GM12878 (cell line): ENCODE data around the gene CBR3. TPM values are rescaled to one million over a fixed set of nuclear protein-coding genes. Genes with fewer than 3 reads are reported as not detected.

Experiments
- ATAC-seq: fragments of 200-7000 bp; cut with Tn5 transposase; 3 replicates; pipeline ENCODE4 v1.9.1; 2020; ENCODE audit warnings: mild to moderate bottlenecking, moderate library complexity
- BruUV-seq: library from RNA; stranded (reverse); fragments of 400-500 nt; replicated peaks from 2 replicates; lab custom pipeline; 2021; lab: Mats Ljungman, UMichigan
- CTCF ChIA-PET: fragments of 300-600 bp; sonication (Branson Sonifier 250); formaldehyde crosslinking; extraction: SDS; loops from one replicate; lab custom pipeline; 2021; ENCODE audit warnings: inconsistent platforms; lab: Yijun Ruan, JAX
- POLR2A ChIA-PET: fragments of 350-600 bp; formaldehyde crosslinking; extraction: SDS; loops from one replicate; lab custom pipeline; 2021; ENCODE audit warnings: inconsistent platforms; lab: Charles Lee
- RAD21 ChIA-PET: fragments of 300-600 bp; sonication (Branson Sonifier 250); formaldehyde crosslinking; loops from one replicate; lab custom pipeline; 2023; ENCODE audit warnings: antibody characterized with exemption; ENCODE audit not compliant: unreplicated experiment; lab: Charles Lee
- SMC1A ChIA-PET: fragments of 300-600 bp; sonication (Branson Sonifier 250); formaldehyde crosslinking; loops from one replicate; lab custom pipeline; 2023; ENCODE audit not compliant: unreplicated experiment, uncharacterized antibody; lab: Charles Lee
- DNase-seq: peaks from one replicate; pipeline ENCODE4 v3.0.0-alpha.2; 2011; ENCODE audit warnings: low read depth, low spot score
- FAIRE-seq: peaks from 3 replicates; lab custom pipeline; 2011; peaks lifted over from hg19 to GRCh38; lab: Jason Lieb, UNC
- H2AFZ ChIP-seq: 2 replicates; pipeline ENCODE4 v1.6.0; 2011; ENCODE audit warnings: low read depth, low read length, control low read depth; ENCODE audit not compliant: control insufficient read depth
- H3K27ac ChIP-seq: 2 replicates; pipeline ENCODE4 v1.5.1; 2011; ENCODE audit warnings: control low read depth; ENCODE audit not compliant: control insufficient read depth, insufficient read depth
- H3K27me3 ChIP-seq, 2 experiments: replicated peaks in 1 of 2; 2 replicates each; pipeline versions ENCODE4 v1.6.0 to v1.6.1; 2011; ENCODE audit warnings: low read length in 1 of 2; ENCODE audit not compliant: control insufficient read depth in 2 of 2, insufficient read depth in 2 of 2
- H3K36me3 ChIP-seq, 2 experiments: 2 replicates each; pipeline ENCODE4 v1.5.1; 2011; ENCODE audit warnings: low read length in 1 of 2; ENCODE audit not compliant: control insufficient read depth in 2 of 2, insufficient read depth in 2 of 2
- H3K4me1 ChIP-seq: 2 replicates; pipeline ENCODE4 v1.6.1; 2011; ENCODE audit warnings: mild to moderate bottlenecking, low read length, moderate library complexity, mixed read lengths; ENCODE audit not compliant: control insufficient read depth, insufficient read depth
- H3K4me2 ChIP-seq: 2 replicates; pipeline ENCODE4 v1.6.0; 2011; ENCODE audit warnings: control low read depth; ENCODE audit not compliant: control insufficient read depth, insufficient read depth
- H3K4me3 ChIP-seq: fragments of 200-600 bp; sonication (generic); 2 replicates; pipeline ENCODE4 v1.5.1; 2016
- H3K79me2 ChIP-seq: 2 replicates; pipeline ENCODE4 v1.6.0; 2011; ENCODE audit warnings: low read length; ENCODE audit not compliant: control insufficient read depth, insufficient read depth
- H3K9ac ChIP-seq: 2 replicates; pipeline ENCODE4 v1.8.0; 2011; ENCODE audit warnings: low read length, control low read depth, mixed read lengths; ENCODE audit not compliant: control insufficient read depth, insufficient read depth
- H3K9me3 ChIP-seq: replicated peaks from 3 replicates; pipeline ENCODE4 v1.5.1; 2011; ENCODE audit warnings: mild to moderate bottlenecking, low read length; ENCODE audit not compliant: control insufficient read depth, insufficient read depth
- H4K20me1 ChIP-seq: 2 replicates; pipeline ENCODE4 v1.6.0; 2011; ENCODE audit not compliant: control insufficient read depth, insufficient read depth
- ETV6 ChIP-seq, 2 experiments: fragments of 450-650 bp in 1 of 2; IDR thresholded peaks in 1 of 2; conservative IDR thresholded peaks in 1 of 2; 2 replicates each; pipeline ENCODE4 v1.6.1; 2014; ENCODE audit warnings: antibody characterized with exemption in 1 of 2, borderline replicate concordance in 1 of 2, low read depth in 1 of 2, mild to moderate bottlenecking in 1 of 2, moderate library complexity in 1 of 2
- HSF1 ChIP-seq: fragments of 150-350 bp; IDR thresholded peaks from 2 replicates; pipeline ENCODE4 v1.6.1; 2014; ENCODE audit warnings: mild to moderate bottlenecking, low read depth, low read length
- MYB ChIP-seq: fragments of 150-350 bp; IDR thresholded peaks from 2 replicates; pipeline ENCODE4 v1.6.1; 2014; ENCODE audit warnings: mild to moderate bottlenecking, low read depth, low read length, borderline replicate concordance
- NKRF ChIP-seq: fragments of 450-650 bp; conservative IDR thresholded peaks from 2 replicates; pipeline ENCODE4 v1.6.1; 2017; ENCODE audit warnings: mild to moderate bottlenecking, moderate library complexity
- POLR2A ChIP-seq: IDR thresholded peaks from 2 replicates; pipeline ENCODE4 v1.6.1; 2011; ENCODE audit warnings: low read depth, mild to moderate bottlenecking, low read length
- RUNX3 ChIP-seq: IDR thresholded peaks from 2 replicates; pipeline ENCODE4 v1.6.1; 2012; ENCODE audit warnings: low read length, inconsistent platforms
- SIN3A ChIP-seq: IDR thresholded peaks from 2 replicates; pipeline ENCODE4 v1.6.1; 2012; ENCODE audit warnings: low read depth, low read length, improper control_type of control experiment
- SMARCA5 ChIP-seq: fragments of 450-650 bp; IDR thresholded peaks from 2 replicates; pipeline ENCODE4 v1.6.1; 2017; ENCODE audit warnings: mild to moderate bottlenecking
- SP1 ChIP-seq: IDR thresholded peaks from one replicate; pipeline ENCODE4 v1.6.1; 2011; ENCODE audit warnings: low read depth, low read length
- TAF1 ChIP-seq: IDR thresholded peaks from 2 replicates; pipeline ENCODE4 v1.6.1; 2011; ENCODE audit warnings: mild to moderate bottlenecking, low read depth, low read length, borderline replicate concordance
- TCF7 ChIP-seq: IDR thresholded peaks from 2 replicates; pipeline ENCODE4 v1.6.1; 2014; ENCODE audit warnings: antibody characterized with exemption, borderline replicate concordance
- YY1 ChIP-seq: IDR thresholded peaks from 2 replicates; pipeline ENCODE4 v1.6.1; 2011; ENCODE audit warnings: low read depth, mild to moderate bottlenecking, low read length
- ZNF592 ChIP-seq: fragments of 450-650 bp; IDR thresholded peaks from 2 replicates; pipeline ENCODE4 v1.6.1; 2017; ENCODE audit warnings: mild to moderate bottlenecking, moderate library complexity
- WGBS: methylation state at CpG from one replicate; pipeline ENCODE4 v1.1.6; 2016; ENCODE audit warnings: low lambda C conversion rate; ENCODE audit not compliant: insufficient replicate concordance, insufficient coverage; ENCODE audit errors: missing lambda C conversion rate; 5-methylcytosine and 5-hydroxymethylcytosine counted together
- in situ Hi-C: fragments of 300-500 bp; cut with MboI; formaldehyde crosslinking; loops from 9 replicates; pipeline ENCODE4 v1.14.3; 2018; ENCODE audit warnings: mixed read lengths
- intact Hi-C: fragments of 100-400 bp; cut with micrococcal nuclease; formaldehyde crosslinking; loops from one replicate; pipeline ENCODE4 v1.14.2; 2022; ENCODE audit not compliant: unreplicated experiment
- polyA plus RNA-seq, 11 experiments: library from polyadenylated mRNA; depleted of rRNA in 4 of 11; unstranded in 6 of 11; stranded (reverse) in 5 of 11; fragments of >200 nt; fragmentation: Nextera tagmentation in 4 of 11; fragmentation: Illumina TruSeq in 1 of 11; extraction: Ambion mirVana in 4 of 11; extraction: Trizol in 1 of 11; gene quantifications; 1 replicate in 1 of 11; 2 replicates in 10 of 11; pipeline versions ENCODE4 v1.2.1 to v1.2.3, GENCODE V29; 2011 to 2016; ENCODE audit warnings: inconsistent platforms in 2 of 11, missing spikeins in 2 of 11, low read depth in 1 of 11
- total RNA-seq, 4 experiments: library from RNA; depleted of rRNA in 3 of 4; stranded (reverse); fragments of >200 nt in 3 of 4; fragmentation: Illumina TruSeq in 1 of 4; extraction: Trizol in 1 of 4; gene quantifications; 2 replicates each; pipeline versions ENCODE4 v1.2.1 to v1.2.3, GENCODE V29; 2013 to 2021

CBR3 gene
- total and polyA plus RNA-seq, 10 of the 15 experiments (the other 5 are each of a cell fraction or from before 2014, with no cell fraction given) = 0.48 to 17.2 (median 11.2) TPM

GRCh38 chr21:36111238-36111637 is 23.6 kb upstream of the CBR3 start (continued):
- TF ChIP-seq HSF1 (no peak), NKRF (no peak)

GRCh38 chr21:36113647-36114428 is 21.0 kb upstream of the CBR3 start:
- intact Hi-C loops (loop anchor here (2.0 to 10.0 kb wide), 3 partner anchors 85 to 272 kb away; no protein-coding TSS in a partner anchor), in situ Hi-C loops (no loop called here)
- H3K9ac ChIP-seq = no peak overlapping the region
- H4K20me1 ChIP-seq = no peaks in the 10 kb centered on the region
- H3K36me3 ChIP-seq = no peaks in the 10 kb centered on the region
- no peak overlapping the region for H3K27ac ChIP-seq
- CTCF ChIA-PET = interaction anchor here (0.6 to 2.2 kb wide), 16 partner anchors 10 to 1368 kb away, joined by 3 to 12 read pairs (median 4); no protein-coding TSS in a partner anchor
- H3K4me2 ChIP-seq = peak overlapping the region; percentile 49
- peak; percentile 61 for FAIRE-seq
- SMC1A ChIA-PET = interaction anchor here (0.6 to 1.7 kb wide), 13 partner anchors 10 to 1206 kb away, joined by 3 to 5 read pairs (median 3); no protein-coding TSS in a partner anchor
- no peak for DNase-seq
- no peaks in the 10 kb centered on the region for H3K27me3 ChIP-seq
- peak; percentile 56 for ATAC-seq
- BruUV-seq = no TSS peak
- RAD21 ChIA-PET = interaction anchor here (0.6 to 3.3 kb wide), 6 partner anchors 15 to 1093 kb away, joined by 3 to 10 read pairs (median 4); partner anchors contain the start of gene SETD4
- POLR2A ChIA-PET = interaction anchor here (0.6 kb wide), 2 partner anchors 29 to 86 kb away, joined by 3 to 5 read pairs; no protein-coding TSS in a partner anchor
- no peaks in the 10 kb centered on the region for H3K79me2 ChIP-seq
- H3K9me3 ChIP-seq = no peaks in the 10 kb centered on the region
- 15% methylated on average over 17 of the region's 17 CpGs for WGBS
- H3K4me3 ChIP-seq = peak overlapping the region; percentile 30; the same call in 1 of the 2 replicates
- peaks cover 7% of the 10 kb centered on the region for H3K4me1 ChIP-seq
- H2AFZ ChIP-seq = peak overlapping the region; percentile 40
- TF ChIP-seq SP1 = no peak
- TF ChIP-seq TAF1 = no peak
- peak; percentile 55; the same call in 1 of the 2 replicates for TF ChIP-seq YY1
- TF ChIP-seq POLR2A = 0 out of 2 replicates have a peak, but pooled peaks have one; percentile 23
- peak in 1 of 2 experiments; percentile 23; a peak in 1 of 4 replicates for TF ChIP-seq ETV6 (conservative IDR thresholded peaks at IDR 0.05 in 1 of 2, IDR thresholded peaks at IDR 0.05 in 1 of 2; ENCODE audit: borderline replicate concordance in 1 of 2, low read depth in 1 of 2)
- TF ChIP-seq ZNF592 = no peak
- no peak for TF ChIP-seq SMARCA5
- TF ChIP-seq TCF7 = peak; percentile 65
- TF ChIP-seq MYB = no peak
- no peak for TF ChIP-seq SIN3A
- TF ChIP-seq RUNX3 = peak; percentile 58
